ENCODE data around the gene ANO7. TPM values are rescaled to one million over a fixed set of nuclear protein-coding genes. Genes with fewer than 3 reads are reported as not detected.

Gene ANO7
- total and polyA plus RNA-seq, 2 of the 13 experiments (the other 11 are each of a cell fraction or from before 2014, with no cell fraction given): 4.1 to 4.9 TPM

DNA sequence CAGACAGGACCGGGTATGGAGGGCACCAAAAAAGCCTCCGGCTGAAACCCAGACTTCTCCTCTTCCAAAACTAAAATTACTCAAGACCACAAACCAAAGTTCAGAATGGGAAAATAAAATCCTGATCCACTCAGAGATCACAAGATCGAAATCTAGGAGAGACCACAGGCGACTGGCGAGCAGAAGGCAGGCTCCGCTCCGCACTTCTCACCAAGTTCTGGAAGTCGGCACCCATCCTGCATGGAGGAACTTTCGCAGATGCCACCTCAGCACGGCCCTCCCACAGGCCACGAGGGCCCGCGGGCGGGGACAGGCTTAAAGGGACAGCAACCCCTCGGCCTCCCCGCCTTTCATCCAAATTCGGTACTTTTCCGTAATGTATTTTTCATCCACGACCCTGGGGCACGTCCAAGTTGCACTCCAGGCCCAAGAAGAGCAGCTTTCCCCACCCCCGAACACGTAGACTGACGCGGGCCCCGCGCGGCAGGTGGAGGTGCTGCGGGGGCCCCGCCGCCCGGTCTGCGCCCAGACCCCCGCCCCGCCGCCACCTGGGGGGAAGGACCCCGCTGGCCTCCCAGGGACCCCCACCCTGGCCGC, 83.3 kb downstream of the ANO7 start (continued):
- TF ChIP-seq HDAC2 (CRISPR knock-in tag; IDR thresholded peaks at IDR 0.05) (peak; percentile 17; the same call in 1 of the 2 replicates), ZNF501 (CRISPR knock-in tag; IDR thresholded peaks at IDR 0.05) (peak; percentile 89), CCDC6 (CRISPR knock-in tag; IDR thresholded peaks at IDR 0.05) (peak; percentile 54; the same call in 1 of the 2 replicates), MEF2D (CRISPR knock-in tag; IDR thresholded peaks at IDR 0.05) (0 out of 2 replicates have a peak, but pooled peaks have one; percentile 16), ZNF138 (CRISPR knock-in tag; IDR thresholded peaks at IDR 0.05; ENCODE audit: low read depth) (peak; percentile 41; the same call in 1 of the 2 replicates), SMAD1 (CRISPR knock-in tag; IDR thresholded peaks at IDR 0.05; ENCODE audit: borderline replicate concordance, low read depth) (no peak), ZBTB20 (CRISPR knock-in tag; IDR thresholded peaks at IDR 0.05; ENCODE audit: borderline replicate concordance, low read depth) (no peak), KLF16 (CRISPR knock-in tag; IDR thresholded peaks at IDR 0.05) (0 out of 4 replicates have a peak, but pooled peaks of 1 of the 2 experiments have one; percentile 15), ZNF891 (CRISPR knock-in tag; IDR thresholded peaks at IDR 0.05) (0 out of 2 replicates have a peak, but pooled peaks have one; percentile 50), AGO2 (optimal IDR thresholded peaks at IDR 0.05; ENCODE audit: low read depth, low read length) (peak; percentile 34), KMT2A (CRISPR knock-in tag; IDR thresholded peaks at IDR 0.05) (peak; percentile 63), TARDBP (CRISPR knock-in tag; IDR thresholded peaks at IDR 0.05) (peak; percentile 13; the same call in 1 of the 2 replicates)
- TF ChIP-seq, protein P1, sequence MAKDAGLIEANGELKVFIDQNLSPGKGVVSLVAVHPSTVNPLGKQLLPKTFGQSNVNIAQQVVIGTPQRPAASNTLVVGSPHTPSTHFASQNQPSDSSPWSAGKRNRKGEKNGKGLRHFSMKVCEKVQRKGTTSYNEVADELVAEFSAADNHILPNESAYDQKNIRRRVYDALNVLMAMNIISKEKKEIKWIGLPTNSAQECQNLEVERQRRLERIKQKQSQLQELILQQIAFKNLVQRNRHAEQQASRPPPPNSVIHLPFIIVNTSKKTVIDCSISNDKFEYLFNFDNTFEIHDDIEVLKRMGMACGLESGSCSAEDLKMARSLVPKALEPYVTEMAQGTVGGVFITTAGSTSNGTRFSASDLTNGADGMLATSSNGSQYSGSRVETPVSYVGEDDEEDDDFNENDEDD (CRISPR knock-in tag; IDR thresholded peaks at IDR 0.05; ENCODE audit: borderline replicate concordance): peak; percentile 54; the same call in 1 of the 2 replicates
- TF ChIP-seq, protein P2, sequence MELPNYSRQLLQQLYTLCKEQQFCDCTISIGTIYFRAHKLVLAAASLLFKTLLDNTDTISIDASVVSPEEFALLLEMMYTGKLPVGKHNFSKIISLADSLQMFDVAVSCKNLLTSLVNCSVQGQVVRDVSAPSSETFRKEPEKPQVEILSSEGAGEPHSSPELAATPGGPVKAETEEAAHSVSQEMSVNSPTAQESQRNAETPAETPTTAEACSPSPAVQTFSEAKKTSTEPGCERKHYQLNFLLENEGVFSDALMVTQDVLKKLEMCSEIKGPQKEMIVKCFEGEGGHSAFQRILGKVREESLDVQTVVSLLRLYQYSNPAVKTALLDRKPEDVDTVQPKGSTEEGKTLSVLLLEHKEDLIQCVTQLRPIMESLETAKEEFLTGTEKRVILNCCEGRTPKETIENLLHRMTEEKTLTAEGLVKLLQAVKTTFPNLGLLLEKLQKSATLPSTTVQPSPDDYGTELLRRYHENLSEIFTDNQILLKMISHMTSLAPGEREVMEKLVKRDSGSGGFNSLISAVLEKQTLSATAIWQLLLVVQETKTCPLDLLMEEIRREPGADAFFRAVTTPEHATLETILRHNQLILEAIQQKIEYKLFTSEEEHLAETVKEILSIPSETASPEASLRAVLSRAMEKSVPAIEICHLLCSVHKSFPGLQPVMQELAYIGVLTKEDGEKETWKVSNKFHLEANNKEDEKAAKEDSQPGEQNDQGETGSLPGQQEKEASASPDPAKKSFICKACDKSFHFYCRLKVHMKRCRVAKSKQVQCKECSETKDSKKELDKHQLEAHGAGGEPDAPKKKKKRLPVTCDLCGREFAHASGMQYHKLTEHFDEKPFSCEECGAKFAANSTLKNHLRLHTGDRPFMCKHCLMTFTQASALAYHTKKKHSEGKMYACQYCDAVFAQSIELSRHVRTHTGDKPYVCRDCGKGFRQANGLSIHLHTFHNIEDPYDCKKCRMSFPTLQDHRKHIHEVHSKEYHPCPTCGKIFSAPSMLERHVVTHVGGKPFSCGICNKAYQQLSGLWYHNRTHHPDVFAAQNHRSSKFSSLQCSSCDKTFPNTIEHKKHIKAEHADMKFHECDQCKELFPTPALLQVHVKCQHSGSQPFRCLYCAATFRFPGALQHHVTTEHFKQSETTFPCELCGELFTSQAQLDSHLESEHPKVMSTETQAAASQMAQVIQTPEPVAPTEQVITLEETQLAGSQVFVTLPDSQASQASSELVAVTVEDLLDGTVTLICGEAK (IDR thresholded peaks at IDR 0.05): no peak
- TF ChIP-seq, protein P2 (CRISPR knock-in tag; IDR thresholded peaks at IDR 0.05): peak; percentile 44; the same call in 1 of the 2 replicates
- TF ChIP-seq, protein P3, sequence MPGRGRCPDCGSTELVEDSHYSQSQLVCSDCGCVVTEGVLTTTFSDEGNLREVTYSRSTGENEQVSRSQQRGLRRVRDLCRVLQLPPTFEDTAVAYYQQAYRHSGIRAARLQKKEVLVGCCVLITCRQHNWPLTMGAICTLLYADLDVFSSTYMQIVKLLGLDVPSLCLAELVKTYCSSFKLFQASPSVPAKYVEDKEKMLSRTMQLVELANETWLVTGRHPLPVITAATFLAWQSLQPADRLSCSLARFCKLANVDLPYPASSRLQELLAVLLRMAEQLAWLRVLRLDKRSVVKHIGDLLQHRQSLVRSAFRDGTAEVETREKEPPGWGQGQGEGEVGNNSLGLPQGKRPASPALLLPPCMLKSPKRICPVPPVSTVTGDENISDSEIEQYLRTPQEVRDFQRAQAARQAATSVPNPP (CRISPR knock-in tag; IDR thresholded peaks at IDR 0.05): no peak; the same call in 1 of the 2 replicates
- TF ChIP-seq, protein P4, sequence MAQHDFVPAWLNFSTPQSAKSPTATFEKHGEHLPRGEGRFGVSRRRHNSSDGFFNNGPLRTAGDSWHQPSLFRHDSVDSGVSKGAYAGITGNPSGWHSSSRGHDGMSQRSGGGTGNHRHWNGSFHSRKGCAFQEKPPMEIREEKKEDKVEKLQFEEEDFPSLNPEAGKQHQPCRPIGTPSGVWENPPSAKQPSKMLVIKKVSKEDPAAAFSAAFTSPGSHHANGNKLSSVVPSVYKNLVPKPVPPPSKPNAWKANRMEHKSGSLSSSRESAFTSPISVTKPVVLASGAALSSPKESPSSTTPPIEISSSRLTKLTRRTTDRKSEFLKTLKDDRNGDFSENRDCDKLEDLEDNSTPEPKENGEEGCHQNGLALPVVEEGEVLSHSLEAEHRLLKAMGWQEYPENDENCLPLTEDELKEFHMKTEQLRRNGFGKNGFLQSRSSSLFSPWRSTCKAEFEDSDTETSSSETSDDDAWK (CRISPR knock-in tag; IDR thresholded peaks at IDR 0.05): no peak
